ENCODE results near the gene CUX1.
"Not testable (repeated sequence)": the region's sequence is repeated elsewhere in the genome, so short reads cannot be mapped to it uniquely, and the experiment has no call there.

CUX1 gene

DNA sequence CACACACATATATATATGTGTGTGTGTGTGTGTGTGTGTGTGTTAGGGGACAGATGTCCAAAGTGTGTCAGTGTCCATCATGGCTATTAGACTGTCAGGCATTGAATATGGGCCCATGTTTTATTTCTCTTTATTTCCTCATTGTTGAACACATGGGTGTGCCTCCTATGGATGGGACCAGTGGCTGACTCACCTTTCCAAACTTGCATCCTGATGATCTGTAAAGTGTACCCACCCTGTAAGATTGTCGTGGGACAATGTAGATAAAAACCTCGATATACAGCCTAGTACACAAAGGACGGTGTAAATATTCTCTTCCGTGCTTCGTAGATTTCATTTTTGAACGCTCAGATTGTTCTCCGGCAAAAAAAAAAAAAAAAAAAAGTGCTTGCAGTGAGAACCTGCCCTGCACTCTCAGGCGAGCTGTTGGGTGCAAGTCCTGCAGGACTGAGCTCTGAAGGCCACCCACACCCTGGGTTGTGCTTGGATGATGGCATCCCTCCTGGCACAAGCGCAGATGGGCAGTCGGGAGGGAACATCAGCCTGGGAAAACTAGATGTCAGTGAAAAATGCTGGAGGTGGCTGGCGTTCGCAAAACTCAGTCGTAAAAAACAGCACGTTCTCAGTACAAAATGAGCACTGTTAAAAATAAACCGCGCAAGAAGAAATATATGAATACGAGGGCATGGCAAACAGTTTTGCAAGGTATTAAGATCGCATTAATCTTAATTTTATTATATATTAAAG, 166.9 kb downstream of the CUX1 start:
- no peak for DNase-seq (ENCODE audit: low read depth in 2 of 2)

DNA sequence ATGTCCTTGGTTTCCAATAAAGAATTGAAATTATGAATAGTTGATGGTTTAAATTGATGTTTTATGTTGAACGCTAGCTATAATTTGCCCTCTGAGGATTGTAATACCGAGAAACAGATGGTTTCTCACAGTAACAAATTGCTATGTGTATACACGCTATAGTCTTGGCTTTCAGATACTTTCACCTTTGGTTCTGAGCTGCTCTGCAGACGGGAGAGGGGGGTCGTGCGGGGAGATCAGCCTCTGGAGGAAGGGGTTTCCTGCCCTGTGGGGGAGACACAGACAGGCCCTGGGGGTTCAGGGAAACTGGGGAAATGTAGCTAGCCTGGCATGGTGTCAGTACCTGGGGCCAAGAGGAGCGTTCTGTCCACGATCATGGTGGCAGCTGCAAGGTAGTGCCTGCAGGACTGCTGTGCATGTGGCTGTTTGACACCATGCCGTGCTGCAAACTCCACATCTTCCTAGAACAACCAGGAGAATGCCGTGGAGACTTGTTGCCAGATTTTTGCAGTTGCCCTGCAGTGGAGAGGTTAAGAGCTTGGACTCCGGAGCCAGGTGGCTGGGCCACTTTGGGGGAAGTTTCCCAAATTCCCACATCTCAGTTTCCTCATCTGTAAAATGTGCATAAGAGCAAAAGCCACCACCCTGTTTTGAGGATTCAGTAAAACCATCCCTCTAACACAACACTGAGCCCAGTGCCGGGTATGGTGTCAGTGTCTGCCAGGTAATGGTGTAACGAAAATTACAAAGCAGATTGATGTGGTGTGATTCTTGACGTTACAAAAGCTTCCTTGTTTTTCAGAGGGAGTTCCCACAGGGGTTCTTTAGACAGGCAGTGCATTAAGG, 167.9 kb downstream of the CUX1 start:
- no peak for DNase-seq (ENCODE audit: low read depth in 2 of 2)

- DNase-seq (ENCODE audit: low read depth in 2 of 2) = no peak
These were observed 168.7 kb downstream of the CUX1 start for GRCh38 chr7:101985903-101986734.

DNA sequence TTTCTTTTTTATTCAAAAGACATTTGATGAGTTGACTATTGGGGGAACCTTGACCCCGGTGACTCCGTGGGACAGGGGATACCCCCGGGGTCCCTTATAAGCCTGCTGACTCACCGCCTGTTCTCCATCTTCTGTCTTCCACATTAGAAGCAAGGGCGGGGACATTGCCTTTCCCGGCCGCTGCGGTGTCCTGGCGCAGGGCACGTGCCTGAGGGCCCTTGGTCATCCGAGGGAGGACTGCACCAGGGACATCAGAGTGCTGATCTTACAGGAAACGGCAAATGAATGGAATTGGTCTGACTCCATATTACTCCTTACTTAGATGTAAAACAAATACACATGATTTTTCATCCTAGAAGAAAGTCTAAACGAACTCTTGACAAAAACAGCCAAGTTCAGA, 170.1 kb downstream of the CUX1 start:
- DNase-seq (ENCODE audit: low read depth in 2 of 2) = no peak

- not testable (repeated sequence) for DNase-seq (ENCODE audit: low read depth in 2 of 2)
These were observed 170.6 kb downstream of the CUX1 start for GRCh38 chr7:101988060-101988459.

- DNase-seq (ENCODE audit: low read depth in 2 of 2) = no peak
These were observed 171.1 kb downstream of the CUX1 start for GRCh38 chr7:101988513-101988912.

GRCh38 chr7:101989101-101989500, 171.7 kb downstream of the CUX1 start:
- no peak for DNase-seq (ENCODE audit: low read depth in 2 of 2)

- no peak for DNase-seq (ENCODE audit: low read depth in 2 of 2)
These were observed 173.5 kb downstream of the CUX1 start for GRCh38 chr7:101990811-101991418.

- DNase-seq (ENCODE audit: low read depth in 2 of 2) = no peak
These were observed 174.4 kb downstream of the CUX1 start for GRCh38 chr7:101991860-101992259.

- DNase-seq (ENCODE audit: low read depth in 2 of 2) = no peak
These were observed 175.9 kb downstream of the CUX1 start for GRCh38 chr7:101993311-101993710.

DNA sequence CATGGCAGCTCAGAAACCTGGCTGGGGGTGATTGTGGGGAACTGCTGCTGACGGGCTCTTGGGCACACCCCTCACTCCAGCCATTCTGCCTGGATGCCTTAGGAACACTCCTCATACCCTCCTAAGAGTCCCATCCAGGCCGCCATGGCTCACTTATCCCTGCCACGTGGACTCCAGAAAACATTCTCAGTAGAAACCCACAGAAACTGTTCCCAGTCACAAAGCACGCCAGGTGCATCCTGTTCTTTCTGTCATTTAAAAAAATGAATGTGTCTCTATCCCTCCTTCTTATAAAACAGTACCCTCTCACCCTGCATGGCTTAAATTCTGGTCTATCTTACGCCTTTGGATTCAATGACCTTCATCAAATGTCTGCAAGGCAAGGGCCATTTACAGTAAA, 177.7 kb downstream of the CUX1 start:
- DNase-seq (ENCODE audit: low read depth in 2 of 2) = no peak

GRCh38 chr7:101996131-101996691, 178.8 kb downstream of the CUX1 start:
- DNase-seq (ENCODE audit: low read depth in 2 of 2) = no peak

DNA sequence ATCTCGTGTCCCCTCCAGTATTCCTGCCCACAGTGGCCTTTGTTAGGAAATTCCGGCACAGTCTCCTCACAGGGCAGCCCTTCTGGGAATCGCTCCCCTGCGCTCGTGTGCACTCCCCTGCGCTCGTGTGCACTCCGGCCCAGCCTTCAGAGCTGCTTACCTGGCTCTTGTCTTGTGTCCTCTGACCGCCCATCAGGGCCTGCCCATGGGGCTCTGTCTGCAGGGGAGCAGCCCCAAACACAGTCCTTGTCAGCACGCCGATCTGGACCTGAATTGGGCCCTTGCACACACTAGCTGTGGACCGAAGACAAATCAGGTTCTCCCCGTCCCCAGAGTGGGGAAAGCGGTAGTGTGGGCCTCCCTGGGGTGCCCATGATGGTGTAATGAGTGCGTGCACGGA, 179.4 kb downstream of the CUX1 start:
- DNase-seq (ENCODE audit: low read depth in 2 of 2) = no peak

DNA sequence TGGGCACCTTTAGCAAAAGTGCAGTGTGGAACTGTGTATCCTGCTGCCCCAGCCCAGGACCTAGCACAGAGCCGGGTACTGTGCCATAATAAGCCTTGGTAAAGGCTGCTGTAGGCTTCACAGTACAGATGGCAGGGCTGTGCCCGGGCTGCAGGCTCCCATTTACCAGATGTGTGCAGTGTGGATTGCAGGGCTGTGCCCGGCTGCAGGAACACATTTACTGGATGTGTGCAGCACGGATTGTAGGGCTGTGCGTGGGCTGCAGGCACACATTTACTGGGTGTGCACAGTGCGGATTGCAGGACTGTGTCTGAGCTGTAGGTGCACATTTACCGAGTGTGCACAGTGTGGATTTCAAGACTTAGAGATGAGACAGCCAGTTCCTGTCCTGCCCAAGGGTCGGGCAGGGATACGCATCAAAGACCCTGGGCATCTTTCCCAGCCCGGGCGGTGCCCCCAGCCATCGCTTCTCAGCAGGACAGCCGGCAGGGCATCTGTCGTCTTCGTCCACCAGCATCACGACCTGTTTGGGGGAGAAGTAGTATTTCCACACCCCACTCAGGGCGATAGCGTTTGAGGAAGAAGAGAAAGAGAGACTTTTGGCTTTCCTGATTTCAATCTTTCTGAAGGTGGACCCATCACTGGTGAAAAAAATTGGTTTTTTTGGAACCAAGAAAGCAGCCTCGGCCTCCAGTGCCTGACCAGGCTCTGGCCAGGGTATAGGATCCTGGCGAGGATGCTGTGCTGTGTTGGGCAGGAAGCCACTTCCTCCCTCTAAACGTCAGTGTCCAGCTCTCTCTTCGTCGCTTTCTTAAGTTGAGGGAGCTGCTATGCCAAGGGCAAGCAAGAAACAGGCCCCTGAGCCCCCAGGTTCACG, 180.8 kb downstream of the CUX1 start:
- DNase-seq (ENCODE audit: low read depth in 2 of 2) = no peak

DNA sequence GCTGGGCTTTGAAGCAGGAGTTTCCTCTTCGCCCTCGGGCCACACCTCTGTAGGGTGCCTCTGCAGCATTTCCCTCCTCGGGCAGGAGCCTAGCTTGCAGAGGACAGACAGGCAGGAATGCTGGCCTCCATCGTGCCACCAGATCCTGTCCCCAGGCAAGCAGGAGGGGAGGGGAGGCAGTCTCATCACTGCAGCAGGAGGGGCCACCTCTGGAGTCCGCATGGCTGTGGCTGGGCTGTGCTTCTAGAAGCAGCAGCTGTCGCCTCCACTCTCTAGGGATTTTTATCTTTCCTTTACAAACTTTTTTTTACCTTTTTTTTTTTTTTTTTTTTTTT, 181.4 kb downstream of the CUX1 start:
- no peak for DNase-seq (ENCODE audit: low read depth in 2 of 2)

DNA sequence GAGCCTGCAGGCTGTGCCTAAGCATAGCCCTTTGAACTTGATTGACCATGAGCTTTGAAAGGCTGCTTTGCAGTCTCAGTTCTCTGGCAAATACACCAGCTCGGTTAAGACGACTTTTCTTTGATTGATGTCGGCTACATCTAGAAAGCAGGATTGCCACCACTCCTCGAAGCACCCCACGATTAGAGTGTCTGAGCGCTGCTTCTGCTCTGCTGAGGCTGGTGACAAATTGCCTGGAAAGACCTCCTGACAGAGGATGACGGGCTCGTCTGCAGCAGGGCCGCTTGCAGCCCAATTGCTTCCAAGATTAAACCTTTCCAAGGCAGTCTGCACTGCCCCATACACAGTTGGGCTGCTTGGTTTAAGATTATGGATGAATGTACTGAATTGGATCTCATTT, 182.0 kb downstream of the CUX1 start:
- DNase-seq (ENCODE audit: low read depth in 2 of 2) = no peak

DNA sequence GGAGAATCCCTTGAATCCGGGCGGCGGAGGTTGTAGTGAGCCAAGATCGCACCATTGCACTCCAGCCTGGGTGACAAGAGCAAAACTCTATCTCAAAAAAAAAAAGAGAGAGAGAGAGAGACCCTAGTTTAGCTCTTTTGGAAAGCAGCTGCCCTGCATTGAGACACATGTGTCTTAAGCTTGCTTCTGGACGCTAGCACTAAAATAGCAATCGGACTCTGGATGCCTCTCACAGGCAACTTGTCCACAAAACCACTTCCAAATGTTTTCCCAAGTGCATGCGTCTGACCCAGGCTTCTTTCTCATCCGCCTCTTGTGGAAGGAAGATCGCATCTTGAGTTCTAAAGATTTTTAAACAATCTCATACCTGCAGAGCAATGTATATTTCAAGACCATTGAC, 182.7 kb downstream of the CUX1 start:
- DNase-seq (ENCODE audit: low read depth in 2 of 2) = no peak

DNA sequence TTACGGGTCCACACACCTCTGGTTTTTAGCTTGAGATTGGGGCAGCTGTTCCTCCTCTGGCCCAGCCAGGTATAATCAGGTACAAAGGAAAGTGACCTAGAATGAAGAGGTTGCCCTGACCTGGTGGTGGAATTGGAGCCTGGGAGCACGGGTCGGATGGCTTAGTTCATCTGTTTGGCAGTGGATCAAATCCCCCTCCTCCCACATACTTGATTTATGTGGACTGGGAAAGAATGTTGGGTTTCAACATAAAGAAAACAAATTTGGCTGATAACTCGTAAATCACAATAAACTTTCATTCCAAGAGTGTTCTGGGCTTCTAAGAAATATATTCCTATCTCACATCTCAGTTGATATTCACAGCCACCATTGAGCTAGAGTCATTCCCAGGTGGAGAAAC, 186.8 kb downstream of the CUX1 start:
- no peak for DNase-seq (ENCODE audit: low read depth in 2 of 2)

- DNase-seq (ENCODE audit: low read depth in 2 of 2) = no peak
These were observed 187.4 kb downstream of the CUX1 start for GRCh38 chr7:102004848-102005247.

DNA sequence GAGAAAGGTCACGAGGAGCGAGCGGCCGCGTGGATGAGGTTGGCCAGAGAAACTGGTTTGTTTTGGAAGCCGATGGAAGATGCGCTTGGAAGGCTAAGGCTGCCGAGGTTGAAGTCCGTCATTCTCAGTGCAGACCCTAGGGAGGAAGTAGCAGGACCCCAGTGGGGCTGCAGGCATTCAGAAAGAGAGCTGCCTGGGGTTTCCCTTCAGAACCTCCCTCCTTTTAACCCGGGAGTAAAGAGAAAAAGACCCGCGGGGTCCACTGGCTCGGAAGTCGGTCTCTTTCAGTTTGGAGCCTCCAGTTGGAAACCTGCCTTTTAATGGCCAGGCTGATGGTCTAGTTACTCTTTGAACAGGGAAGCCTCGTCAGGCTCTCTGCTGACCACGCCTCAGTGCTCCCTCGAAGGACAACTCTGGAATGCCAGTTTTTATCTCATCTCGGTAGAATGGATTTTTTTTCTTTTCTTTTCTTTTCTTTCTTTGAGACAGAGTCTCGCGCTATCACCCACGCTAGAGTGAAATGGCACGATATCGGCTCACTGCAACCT, 188.6 kb downstream of the CUX1 start:
- no peak for DNase-seq (ENCODE audit: low read depth in 2 of 2)

Measured in stimulated activated CD8-positive, alpha-beta memory T cell treated with anti-CD3 and anti-CD28 coated beads, Interleukin-7, amount 100 ng/mL, for 1 hour (primary cell).